PC-3 (cell line): Measurements from ENCODE around the gene SNRNP25. TPM values are rescaled to one million over a fixed set of nuclear protein-coding genes. Genes with fewer than 3 reads are reported as not detected.

Experiments
- ATAC-seq: fragments of 200-7000 bp; cut with Tn5 transposase; 2 replicates; pipeline ENCODE4 v1.9.1; 2020; ENCODE audit warnings: mild to moderate bottlenecking, moderate library complexity
- BruUV-seq: library from RNA; stranded (reverse); fragments of 400-500 nt; replicated peaks from 2 replicates; lab custom pipeline; 2021; lab: Mats Ljungman, UMichigan
- CTCF ChIA-PET: fragments of 300-600 bp; sonication (Branson Sonifier 250); formaldehyde crosslinking; loops from one replicate; lab custom pipeline; 2022; ENCODE audit warnings: antibody characterized with exemption; lab: Charles Lee
- POLR2A ChIA-PET: fragments of 300-600 bp; sonication (Branson Sonifier 250); formaldehyde crosslinking; loops from one replicate; lab custom pipeline; 2022; ENCODE audit warnings: antibody characterized with exemption; ENCODE audit not compliant: unreplicated experiment; lab: Charles Lee
- DNase-seq: peaks from one replicate; pipeline ENCODE4 v3.0.0-alpha.2; 2015
- H2AFZ ChIP-seq: fragments of 300-600 bp; sonication (generic); 2 replicates; pipeline ENCODE4 v1.6.0; 2016; ENCODE audit warnings: antibody characterized with exemption, low read length
- H3F3A ChIP-seq: fragments of 300-600 bp; sonication (generic); one replicate; pipeline ENCODE4 v1.6.0; 2017; ENCODE audit warnings: antibody characterized with exemption, low read length, control low read depth, mild to moderate bottlenecking; ENCODE audit not compliant: unreplicated experiment
- H3K27ac ChIP-seq: fragments of 300-600 bp; sonication (generic); 2 replicates; pipeline ENCODE4 v1.5.1; 2016; ENCODE audit warnings: mild to moderate bottlenecking, low read length
- H3K27me3 ChIP-seq: fragments of 300-600 bp; sonication (generic); 2 replicates; pipeline ENCODE4 v1.6.1; 2016; ENCODE audit warnings: low read length, mixed read lengths
- H3K36me3 ChIP-seq: fragments of 300-600 bp; sonication (generic); 2 replicates; pipeline ENCODE4 v1.6.1; 2016; ENCODE audit warnings: low read depth, mixed run types, low read length, mixed read lengths
- H3K4me1 ChIP-seq: fragments of 300-600 bp; sonication (generic); 2 replicates; pipeline ENCODE4 v1.5.1; 2016; ENCODE audit warnings: low read length; ENCODE audit not compliant: insufficient read depth
- H3K4me2 ChIP-seq: fragments of 300-600 bp; sonication (generic); 2 replicates; pipeline ENCODE4 v1.6.0; 2016; ENCODE audit warnings: low read length
- H3K4me3 ChIP-seq: fragments of 300-600 bp; sonication (generic); 2 replicates; pipeline ENCODE4 v1.5.1; 2016; ENCODE audit warnings: mild to moderate bottlenecking, low read length, mixed read lengths
- H3K79me2 ChIP-seq: fragments of 300-600 bp; sonication (generic); 2 replicates; pipeline ENCODE4 v1.6.1; 2017; ENCODE audit warnings: low read length, mixed read lengths
- H3K9ac ChIP-seq: fragments of 300-600 bp; sonication (generic); 2 replicates; pipeline ENCODE4 v1.6.0; 2016; ENCODE audit warnings: mild to moderate bottlenecking, low read length
- H3K9me2 ChIP-seq: fragments of 300-600 bp; sonication (generic); replicated peaks from 2 replicates; pipeline ENCODE4 v1.6.1; 2016; ENCODE audit warnings: mixed run types, low read length, mixed read lengths
- H3K9me3 ChIP-seq: fragments of 300-600 bp; sonication (generic); 2 replicates; pipeline ENCODE4 v1.6.1; 2016; ENCODE audit warnings: low read length, mixed read lengths
- H4K20me1 ChIP-seq: fragments of 300-600 bp; sonication (generic); 2 replicates; pipeline ENCODE4 v1.6.1; 2016; ENCODE audit warnings: low read length, mixed read lengths
- EZH2 ChIP-seq: fragments of 300-600 bp; sonication (generic); IDR thresholded peaks from one replicate; pipeline ENCODE4 v1.6.1; 2017; ENCODE audit warnings: antibody characterized with exemption, mild to moderate bottlenecking, low read length; ENCODE audit not compliant: unreplicated experiment
- EZH2phosphoT487 ChIP-seq: fragments of 300-600 bp; sonication (generic); IDR thresholded peaks from 2 replicates; pipeline ENCODE4 v1.6.1; 2018; ENCODE audit warnings: mild to moderate bottlenecking, antibody characterized with exemption, low read length, borderline replicate concordance
- intact Hi-C: fragments of 100-400 bp; cut with micrococcal nuclease; formaldehyde crosslinking; loops from 2 replicates; pipeline ENCODE4 v1.9.0; 2023
- total RNA-seq: library from RNA; depleted of rRNA; stranded (reverse); fragments of >200 nt; gene quantifications from 2 replicates; pipeline ENCODE4 v1.2.3, GENCODE V29; 2014
- TF ChIP-seq, protein P1 (sequence below): fragments of 300-600 bp; sonication (generic); conservative IDR thresholded peaks from 2 replicates; pipeline ENCODE4 v1.5.1; 2017; ENCODE audit warnings: antibody characterized with exemption, low read depth, mild to moderate bottlenecking, low read length

Gene SNRNP25
- total RNA-seq, 1 experiment from 2014 or later: 45.8 TPM

DNA sequence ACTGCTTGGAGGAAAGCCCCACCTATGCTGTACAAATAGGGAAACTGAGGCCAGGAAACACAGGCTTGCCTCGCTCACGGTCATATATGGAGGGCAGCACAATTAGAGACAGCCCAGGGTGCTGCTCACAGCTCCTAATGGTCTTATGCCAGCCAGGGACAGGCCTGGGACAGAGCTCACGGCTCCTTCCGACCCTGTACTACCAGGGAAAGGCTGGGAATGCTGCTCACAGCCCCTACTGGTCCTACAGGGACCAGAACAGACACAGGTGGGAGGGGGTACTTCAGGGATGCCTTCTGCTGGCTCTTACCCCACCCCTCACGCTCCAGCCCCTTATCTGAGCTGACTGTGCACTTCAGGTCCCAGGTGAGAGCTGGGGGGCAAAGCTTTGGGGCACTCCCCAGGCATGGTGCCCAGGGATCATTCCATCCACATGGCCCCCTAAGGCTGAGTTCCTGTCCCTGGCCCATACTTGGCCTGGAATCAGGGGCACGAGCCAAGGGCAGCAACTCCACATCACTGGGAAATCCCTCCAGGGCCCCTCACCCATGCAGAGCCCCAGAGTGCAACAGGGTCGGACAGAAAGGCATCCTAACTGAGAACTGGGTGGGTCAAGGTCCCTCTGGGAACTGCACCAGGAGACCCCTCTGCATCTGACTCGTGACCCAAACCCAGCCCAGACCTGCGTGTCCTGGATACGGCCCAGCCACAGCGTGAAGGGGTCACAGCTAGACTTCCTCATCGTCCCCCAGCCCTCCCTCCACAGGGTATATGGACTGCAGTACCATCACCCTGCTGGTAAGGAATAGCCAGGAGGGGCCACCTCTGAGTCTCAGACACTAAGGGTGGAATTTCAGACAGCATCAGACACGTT is 12.9 kb downstream of the SNRNP25 start:
- Histone ChIP-seq H3K36me3 (no peaks in the 10 kb centered on the region), H2AFZ (no peak overlapping the region), H3K4me2 (no peak overlapping the region), H4K20me1 (no peaks in the 10 kb centered on the region), H3K79me2 (peaks cover 22% of the 10 kb centered on the region), H3K4me3 (no peak overlapping the region), H3K9me2 (no peaks in the 10 kb centered on the region), H3K9ac (no peak overlapping the region), H3F3A (no peaks in the 10 kb centered on the region), H3K27ac (no peak overlapping the region), H3K4me1 (peaks cover 20% of the 10 kb centered on the region), H3K27me3 (no peaks in the 10 kb centered on the region), H3K9me3 (no peaks in the 10 kb centered on the region)
- no TSS peak for BruUV-seq
- TF ChIP-seq EZH2phosphoT487 (no peak), EZH2 (no peak)
- TF ChIP-seq, protein P1, sequence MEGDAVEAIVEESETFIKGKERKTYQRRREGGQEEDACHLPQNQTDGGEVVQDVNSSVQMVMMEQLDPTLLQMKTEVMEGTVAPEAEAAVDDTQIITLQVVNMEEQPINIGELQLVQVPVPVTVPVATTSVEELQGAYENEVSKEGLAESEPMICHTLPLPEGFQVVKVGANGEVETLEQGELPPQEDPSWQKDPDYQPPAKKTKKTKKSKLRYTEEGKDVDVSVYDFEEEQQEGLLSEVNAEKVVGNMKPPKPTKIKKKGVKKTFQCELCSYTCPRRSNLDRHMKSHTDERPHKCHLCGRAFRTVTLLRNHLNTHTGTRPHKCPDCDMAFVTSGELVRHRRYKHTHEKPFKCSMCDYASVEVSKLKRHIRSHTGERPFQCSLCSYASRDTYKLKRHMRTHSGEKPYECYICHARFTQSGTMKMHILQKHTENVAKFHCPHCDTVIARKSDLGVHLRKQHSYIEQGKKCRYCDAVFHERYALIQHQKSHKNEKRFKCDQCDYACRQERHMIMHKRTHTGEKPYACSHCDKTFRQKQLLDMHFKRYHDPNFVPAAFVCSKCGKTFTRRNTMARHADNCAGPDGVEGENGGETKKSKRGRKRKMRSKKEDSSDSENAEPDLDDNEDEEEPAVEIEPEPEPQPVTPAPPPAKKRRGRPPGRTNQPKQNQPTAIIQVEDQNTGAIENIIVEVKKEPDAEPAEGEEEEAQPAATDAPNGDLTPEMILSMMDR: no peak
- ChIA-PET CTCF (interaction anchor here (1.1 to 1.3 kb wide), 2 partner anchors 13 to 30 kb away, joined by 7 to 14 read pairs; partner anchors contain the start of genes POLR3K and SNRNP25), POLR2A (no interaction called here)
- ATAC-seq: 0 out of 2 replicates have a peak, but pooled peaks have one; percentile 30
- intact Hi-C loops: no loop called here
- DNase-seq: no peak

DNA sequence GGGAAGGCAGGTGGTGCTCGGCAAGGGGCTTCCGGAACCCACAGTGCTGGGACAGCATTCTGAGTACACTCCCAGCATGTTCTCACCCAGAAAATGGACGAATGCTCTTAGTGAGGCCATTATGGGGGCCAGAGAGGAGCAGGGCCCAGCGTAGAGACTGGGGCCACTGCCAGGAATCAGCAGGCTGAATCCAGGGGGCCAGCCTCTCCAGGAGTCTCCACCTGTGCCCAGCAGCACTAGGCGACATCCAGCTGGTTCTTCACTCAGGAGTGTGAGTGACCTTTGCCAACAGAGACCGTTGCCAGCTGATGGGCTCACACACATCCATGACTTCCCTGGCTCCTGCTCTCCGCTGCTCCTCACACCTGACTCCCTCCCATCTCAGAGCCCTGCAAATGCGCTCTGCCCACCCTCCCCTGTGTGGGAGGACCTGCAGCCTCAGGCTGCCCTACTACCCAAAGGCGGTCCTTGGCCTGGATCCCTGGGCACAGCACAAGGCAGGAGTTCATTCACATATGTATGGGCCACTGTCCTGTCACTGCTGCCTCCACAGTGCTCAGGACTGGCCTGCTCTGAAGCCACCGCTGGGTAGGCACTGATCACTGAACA is 13.7 kb downstream of the SNRNP25 start:
- H3K79me2 ChIP-seq: peaks cover 22% of the 10 kb centered on the region
- H3K4me2 ChIP-seq: no peak overlapping the region
- no peaks in the 10 kb centered on the region for H3K27me3 ChIP-seq
- H3K4me3 ChIP-seq: no peak overlapping the region
- ChIA-PET CTCF (no interaction called here), POLR2A (no interaction called here)
- H3K9ac ChIP-seq: no peak overlapping the region
- DNase-seq (no peak), ATAC-seq (no peak)
- TF ChIP-seq, protein P1: no peak
- no peak for TF ChIP-seq EZH2phosphoT487
- no peak for TF ChIP-seq EZH2
- H3K36me3 ChIP-seq: no peaks in the 10 kb centered on the region
- no TSS peak for BruUV-seq
- H3K9me3 ChIP-seq: no peaks in the 10 kb centered on the region
- no peaks in the 10 kb centered on the region for H4K20me1 ChIP-seq
- H3F3A ChIP-seq: no peaks in the 10 kb centered on the region
- no peaks in the 10 kb centered on the region for H3K9me2 ChIP-seq
- intact Hi-C loops: no loop called here
- no peak overlapping the region for H2AFZ ChIP-seq
- no peak overlapping the region for H3K27ac ChIP-seq
- H3K4me1 ChIP-seq: peaks cover 20% of the 10 kb centered on the region
